Heart left ventricle (tissue), 16 donors: Measurements from ENCODE around the gene SCN5A. TPM values are rescaled to one million over a fixed set of nuclear protein-coding genes. Genes with fewer than 3 reads are reported as not detected.

Experiments
- ATAC-seq, 4 donors: fragments of 200-7000 bp; cut with Tn5 transposase; one replicate each; pipeline ENCODE4 v1.9.1; 2020 to 2022; ENCODE audit warnings: moderate library complexity in 4 of 4, mild to moderate bottlenecking in 3 of 4, moderate number of reproducible peaks in 1 of 4
- DNase-seq, 5 donors: peaks; one replicate each; pipeline ENCODE4 v3.0.0-alpha.2; 2020
- H3K27ac ChIP-seq, 12 donors: fragments of 200-600 bp; sonication (generic) in 4 of 12; one replicate each; pipeline versions ENCODE4 v1.5.0 to v1.8.0; 2016 to 2022; ENCODE audit warnings: mild to moderate bottlenecking in 2 of 12
- H3K27me3 ChIP-seq, 9 donors: fragments of 200-600 bp; sonication (generic) in 2 of 9; one replicate each; pipeline versions ENCODE4 v1.5.1 to v1.8.0; 2016 to 2022; ENCODE audit warnings: mild to moderate bottlenecking in 3 of 9
- H3K36me3 ChIP-seq, 9 donors: fragments of 200-600 bp; sonication (generic) in 2 of 9; one replicate each; pipeline versions ENCODE4 v1.5.0 to v1.8.0; 2018 to 2022; ENCODE audit warnings: mild to moderate bottlenecking in 2 of 9
- H3K4me1 ChIP-seq, 12 donors: fragments of 200-600 bp; sonication (generic) in 4 of 12; one replicate each; pipeline versions ENCODE4 v1.5.0 to v1.8.0; 2016 to 2022; ENCODE audit warnings: mild to moderate bottlenecking in 3 of 12
- H3K4me3 ChIP-seq, 12 donors: fragments of 200-600 bp; sonication (generic) in 4 of 12; one replicate each; pipeline versions ENCODE4 v1.5.0 to v1.8.0; 2017 to 2022; ENCODE audit warnings: mild to moderate bottlenecking in 9 of 12, moderate library complexity in 4 of 12
- H3K9me3 ChIP-seq, 12 donors: fragments of 200-600 bp; sonication (generic) in 4 of 12; one replicate each; pipeline versions ENCODE4 v1.5.0 to v1.8.0; 2016 to 2022; ENCODE audit warnings: mild to moderate bottlenecking in 1 of 12
- CTCF ChIP-seq, 12 donors: fragments of 200-600 bp; sonication (generic) in 4 of 12; IDR thresholded peaks; one replicate each; pipeline versions ENCODE4 v1.5.0 to v1.8.0; 2018 to 2022; ENCODE audit warnings: antibody characterized with exemption in 12 of 12, mild to moderate bottlenecking in 5 of 12
- POLR2A ChIP-seq, 2 donors: fragments of 450-650 bp; IDR thresholded peaks; one replicate each; pipeline ENCODE4 v1.6.1; 2017; ENCODE audit warnings: antibody characterized with exemption in 2 of 2, mild to moderate bottlenecking in 2 of 2, moderate library complexity in 2 of 2
- WGBS, 4 donors: extraction: QIAGEN DNeasy Blood & Tissue Kit in 2 of 4; methylation state at CpG; one replicate each; pipeline versions ENCODE4 v1.1.5 to v1.1.7; 2013 to 2018; 5-methylcytosine and 5-hydroxymethylcytosine counted together
- intact Hi-C, 10 donors: fragments of 100-400 bp; cut with DNase I; formaldehyde crosslinking; loops; one replicate each; pipeline versions ENCODE4 v1.11.1 to v1.14.2; 2022
- polyA plus RNA-seq, 2 donors: library from polyadenylated mRNA; stranded (reverse); fragments of 200-250 nt; gene quantifications; one replicate each; pipeline ENCODE4 v1.2.3, GENCODE V29; 2013
- total RNA-seq, 9 donors: library from RNA; depleted of rRNA in 2 of 9; stranded (reverse); fragments of >200 nt in 2 of 9; fragmentation: NEBNext Ultra II Directional in 3 of 9; extraction: Animal tissue kit (Norgen Biotek cat#: 25700) in 3 of 9; gene quantifications; one replicate each; pipeline versions ENCODE4 v1.1.0 to v1.2.4, GENCODE V29; 2016 to 2023
- donor health status: ischemic (EF 13 %, LVEDD 7.1; RV severe dilation, severe dysfunction).
- donor health status: healthy with polysubstance abuse.
- donor health status: DM: no; HTN: yes; CAD: no.
- donor health status: DM: no; HTN: no; CAD: no.
- donor health status: ischemic (EF 25% LVEDD 6.9; RV normal size, moderate dysfunction).
- donor health status: ischemic (EF 25% LVEDD 5.7; RV mildly dilated, moderate dysfunction).
- donor health status: healthy.
- donor health status: DM: yes; HTN: yes; CAD: no.
- donor health status: ischemic (EF 35%, LVEDD 5.7; RV mildly dilated, moderate dysfunction).
- donor health status: nonischemic (EF 11% LVEDD 7.7; RV severe dilation, severe dysfunction).
- donor health status: DM: yes; HTN: yes; CAD: no.
- donor health status: PGD.
- donor health status: ischemic (EF 29% LVEDD 5.4; RV normal size, mild dysfunction).
- donor health status: nonischemic (EF 23%, LVEDD 6.1; RV moderate dilation, normal function).

The SCN5A gene
- total and polyA plus RNA-seq, 11 donors: 88.4 to 242 (median 173) TPM

- Histone ChIP-seq H3K9me3 (peaks cover 0 to 7% (median 0%) of the 10 kb centered on the region in 12 donors), H3K27ac (peak overlapping the region in 8 of 12 donors; percentile 3 to 99 (median 92)), H3K27me3 (no peaks in the 10 kb centered on the region), H3K36me3 (peaks cover 0 to 34% (median 0%) of the 10 kb centered on the region in 9 donors), H3K4me1 (peaks cover 0 to 85% (median 41%) of the 10 kb centered on the region in 12 donors), H3K4me3 (no peak overlapping the region)
- no peak for ATAC-seq
- TF ChIP-seq CTCF (IDR thresholded peaks at IDR 0.05) (no peak), POLR2A (IDR thresholded peaks at IDR 0.05) (no peak)
- intact Hi-C loops: loop anchor here in 4 of 10 donors (5.0 kb wide), 3 partner anchors 36 to 69 kb away; partner anchors contain the start of gene SCN5A (in 2 of the 4)
- DNase-seq: peak in 2 of 5 donors; percentile 1 to 7
- WGBS, 4 donors: 60 to 71% (median 64%) methylated on average over 4 of the region's 4 CpGs
Observed at GRCh38 chr3:38578081-38578475, 71.4 kb downstream of the SCN5A start.

- Histone ChIP-seq H3K4me3 (no peak overlapping the region), H3K27ac (peak overlapping the region in 7 of 12 donors; percentile 5 to 99 (median 92)), H3K4me1 (peaks cover 0 to 79% (median 41%) of the 10 kb centered on the region in 12 donors), H3K9me3 (peaks cover 0 to 11% (median 0%) of the 10 kb centered on the region in 12 donors), H3K36me3 (peaks cover 0 to 34% (median 0%) of the 10 kb centered on the region in 9 donors), H3K27me3 (no peaks in the 10 kb centered on the region)
- TF ChIP-seq CTCF (IDR thresholded peaks at IDR 0.05) (no peak), POLR2A (IDR thresholded peaks at IDR 0.05) (no peak)
- DNase-seq (peak in 1 of 5 donors; percentile 4), ATAC-seq (no peak)
- intact Hi-C loops: loop anchor here in 4 of 10 donors (5.0 kb wide), 3 partner anchors 35 to 70 kb away; partner anchors contain the start of gene SCN5A (in 2 of the 4)
- 55 to 67% (median 65%) methylated on average over 8 of the region's 8 CpGs for WGBS, 4 donors
Observed at GRCh38 chr3:38577371-38578080, 72.0 kb downstream of the SCN5A start.

- intact Hi-C loops: loop anchor here in 4 of 10 donors (5.0 kb wide), 3 partner anchors 34 to 71 kb away; partner anchors contain the start of gene SCN5A (in 2 of the 4)
- Histone ChIP-seq H3K27ac (peak overlapping the region in 8 of 12 donors; percentile 5 to 97 (median 66)), H3K4me3 (no peak overlapping the region), H3K36me3 (peaks cover 0 to 34% (median 0%) of the 10 kb centered on the region in 9 donors), H3K4me1 (peaks cover 0 to 72% (median 39%) of the 10 kb centered on the region in 12 donors), H3K9me3 (peaks cover 0 to 16% (median 0%) of the 10 kb centered on the region in 12 donors), H3K27me3 (no peaks in the 10 kb centered on the region)
- WGBS, 4 donors: 46 to 65% (median 53%) methylated on average over 9 to 16 of the region's 16 CpGs
- TF ChIP-seq CTCF (IDR thresholded peaks at IDR 0.05) (no peak), POLR2A (IDR thresholded peaks at IDR 0.05) (no peak)
- DNase-seq: peak in 2 of 5 donors; percentile 8 to 16
- no peak for ATAC-seq
Observed at GRCh38 chr3:38576526-38577370, 72.7 kb downstream of the SCN5A start.
